A549 (cell line): ENCODE results near the gene RAB11B.
A peak's percentile ranks its signal among the peaks of the same experiment; 100 is the strongest.

Experiments
- EP300 ChIP-seq, 2 experiments: fragments of >200 bp; sonication (Bioruptor Twin); formaldehyde crosslinking; IDR thresholded peaks; 2 replicates in 1 of 2; 3 replicates in 1 of 2; pipeline ENCODE4 v1.6.1; 2016 to 2017
- JUNB ChIP-seq: fragments of >200 bp; sonication (Bioruptor Twin); formaldehyde crosslinking; IDR thresholded peaks from 2 replicates; pipeline ENCODE4 v1.6.1; 2016
- MAFK ChIP-seq: fragments of 450-650 bp; IDR thresholded peaks from 2 replicates; pipeline ENCODE4 v1.6.1; 2014; ENCODE audit not compliant: partially characterized antibody
- POLR2A ChIP-seq: IDR thresholded peaks from 2 replicates; pipeline ENCODE4 v1.6.1; 2012; ENCODE audit warnings: mild to moderate bottlenecking, low read length
- POLR2AphosphoS2 ChIP-seq: conservative IDR thresholded peaks from 2 replicates; pipeline ENCODE4 v1.6.1; 2012; ENCODE audit warnings: low read length, improper control_type of control experiment, inconsistent platforms
- RAD21 ChIP-seq, 2 experiments: fragments of >200 bp in 1 of 2; sonication (Bioruptor Twin) in 1 of 2; formaldehyde crosslinking in 1 of 2; IDR thresholded peaks in 1 of 2; conservative IDR thresholded peaks in 1 of 2; 2 replicates in 1 of 2; 3 replicates in 1 of 2; pipeline ENCODE4 v1.6.1; 2012 to 2018; ENCODE audit warnings: inconsistent platforms in 1 of 2
- RFX5 ChIP-seq: fragments of 450-650 bp; IDR thresholded peaks from 2 replicates; pipeline ENCODE4 v1.7.1; 2014; ENCODE audit warnings: antibody characterized with exemption, mild to moderate bottlenecking, moderate library complexity
- TF ChIP-seq, protein P1 (sequence below): IDR thresholded peaks from 2 replicates; pipeline ENCODE4 v1.6.1; 2012
- TF ChIP-seq, protein P2 (sequence below): IDR thresholded peaks from 2 replicates; pipeline ENCODE4 v1.6.1; 2012
- TF ChIP-seq, protein P3 (sequence below): fragments of >200 bp; sonication (Bioruptor Twin); formaldehyde crosslinking; IDR thresholded peaks from 3 replicates; pipeline ENCODE4 v1.5.1; 2016
- TF ChIP-seq, protein P4 (sequence below): fragments of 250-450 bp; sonication (Bioruptor Pico); IDR thresholded peaks from 2 replicates; pipeline ENCODE4 v1.5.0; 2021; ENCODE audit warnings: mild to moderate bottlenecking, moderate library complexity, borderline replicate concordance

GRCh38 chr19:8444677-8445487, 54.7 kb downstream of the RAB11B start, which contains the start of gene HNRNPM:
- TF ChIP-seq, protein P1, sequence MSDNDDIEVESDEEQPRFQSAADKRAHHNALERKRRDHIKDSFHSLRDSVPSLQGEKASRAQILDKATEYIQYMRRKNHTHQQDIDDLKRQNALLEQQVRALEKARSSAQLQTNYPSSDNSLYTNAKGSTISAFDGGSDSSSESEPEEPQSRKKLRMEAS: peak; percentile 58
- TF ChIP-seq RAD21 (conservative IDR thresholded peaks at IDR 0.05 in 1 of 2, IDR thresholded peaks at IDR 0.05 in 1 of 2): no peak
- TF ChIP-seq POLR2A: peak; percentile 64
- no peak for TF ChIP-seq POLR2AphosphoS2
- TF ChIP-seq EP300 (IDR thresholded peaks at IDR 0.05): no peak
- TF ChIP-seq, protein P2, sequence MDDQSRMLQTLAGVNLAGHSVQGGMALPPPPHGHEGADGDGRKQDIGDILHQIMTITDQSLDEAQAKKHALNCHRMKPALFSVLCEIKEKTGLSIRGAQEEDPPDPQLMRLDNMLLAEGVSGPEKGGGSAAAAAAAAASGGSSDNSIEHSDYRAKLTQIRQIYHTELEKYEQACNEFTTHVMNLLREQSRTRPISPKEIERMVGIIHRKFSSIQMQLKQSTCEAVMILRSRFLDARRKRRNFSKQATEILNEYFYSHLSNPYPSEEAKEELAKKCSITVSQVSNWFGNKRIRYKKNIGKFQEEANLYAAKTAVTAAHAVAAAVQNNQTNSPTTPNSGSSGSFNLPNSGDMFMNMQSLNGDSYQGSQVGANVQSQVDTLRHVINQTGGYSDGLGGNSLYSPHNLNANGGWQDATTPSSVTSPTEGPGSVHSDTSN: no peak
- no peak for TF ChIP-seq JUNB
- TF ChIP-seq RFX5: no peak
- TF ChIP-seq, protein P3, sequence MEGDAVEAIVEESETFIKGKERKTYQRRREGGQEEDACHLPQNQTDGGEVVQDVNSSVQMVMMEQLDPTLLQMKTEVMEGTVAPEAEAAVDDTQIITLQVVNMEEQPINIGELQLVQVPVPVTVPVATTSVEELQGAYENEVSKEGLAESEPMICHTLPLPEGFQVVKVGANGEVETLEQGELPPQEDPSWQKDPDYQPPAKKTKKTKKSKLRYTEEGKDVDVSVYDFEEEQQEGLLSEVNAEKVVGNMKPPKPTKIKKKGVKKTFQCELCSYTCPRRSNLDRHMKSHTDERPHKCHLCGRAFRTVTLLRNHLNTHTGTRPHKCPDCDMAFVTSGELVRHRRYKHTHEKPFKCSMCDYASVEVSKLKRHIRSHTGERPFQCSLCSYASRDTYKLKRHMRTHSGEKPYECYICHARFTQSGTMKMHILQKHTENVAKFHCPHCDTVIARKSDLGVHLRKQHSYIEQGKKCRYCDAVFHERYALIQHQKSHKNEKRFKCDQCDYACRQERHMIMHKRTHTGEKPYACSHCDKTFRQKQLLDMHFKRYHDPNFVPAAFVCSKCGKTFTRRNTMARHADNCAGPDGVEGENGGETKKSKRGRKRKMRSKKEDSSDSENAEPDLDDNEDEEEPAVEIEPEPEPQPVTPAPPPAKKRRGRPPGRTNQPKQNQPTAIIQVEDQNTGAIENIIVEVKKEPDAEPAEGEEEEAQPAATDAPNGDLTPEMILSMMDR: no peak
- TF ChIP-seq, protein P4, sequence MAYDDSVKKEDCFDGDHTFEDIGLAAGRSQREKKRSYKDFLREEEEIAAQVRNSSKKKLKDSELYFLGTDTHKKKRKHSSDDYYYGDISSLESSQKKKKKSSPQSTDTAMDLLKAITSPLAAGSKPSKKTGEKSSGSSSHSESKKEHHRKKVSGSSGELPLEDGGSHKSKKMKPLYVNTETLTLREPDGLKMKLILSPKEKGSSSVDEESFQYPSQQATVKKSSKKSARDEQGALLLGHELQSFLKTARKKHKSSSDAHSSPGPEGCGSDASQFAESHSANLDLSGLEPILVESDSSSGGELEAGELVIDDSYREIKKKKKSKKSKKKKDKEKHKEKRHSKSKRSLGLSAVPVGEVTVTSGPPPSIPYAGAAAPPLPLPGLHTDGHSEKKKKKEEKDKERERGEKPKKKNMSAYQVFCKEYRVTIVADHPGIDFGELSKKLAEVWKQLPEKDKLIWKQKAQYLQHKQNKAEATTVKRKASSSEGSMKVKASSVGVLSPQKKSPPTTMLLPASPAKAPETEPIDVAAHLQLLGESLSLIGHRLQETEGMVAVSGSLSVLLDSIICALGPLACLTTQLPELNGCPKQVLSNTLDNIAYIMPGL (CRISPR knock-in tag): no peak
- no peak for TF ChIP-seq MAFK
